Measurements from ENCODE around the gene BCO2.
A peak's percentile ranks its signal among the peaks of the same experiment; 100 is the strongest.

The BCO2 gene

DNA sequence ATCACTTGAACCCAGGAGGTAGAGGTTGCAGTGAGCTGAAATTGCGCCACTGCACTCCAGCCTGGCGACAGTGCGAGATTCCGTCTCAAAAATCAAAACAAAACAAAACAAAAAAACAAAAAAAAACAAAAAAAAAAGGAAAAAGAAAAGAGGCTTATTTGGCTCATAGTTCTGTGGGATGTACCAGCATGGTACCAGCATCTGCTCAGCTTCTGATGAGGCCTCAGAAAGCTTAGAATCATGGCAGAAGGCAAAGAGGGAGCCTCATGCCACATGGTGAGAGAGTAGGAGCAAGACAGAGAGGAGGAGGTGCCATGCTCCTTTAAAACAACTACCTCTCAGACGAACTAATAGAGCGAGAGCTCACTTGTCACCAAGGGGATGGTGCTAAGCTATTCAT is 40.3 kb downstream of the BCO2 start:
- no peaks in the 10 kb centered on the region for H3K36me3 ChIP-seq (ENCODE audit: control insufficient read depth in 1 of 2, insufficient read depth in 2 of 2, low read length in 2 of 2)
- H4K91ac ChIP-seq (ENCODE audit: low read depth, low read length), result no peak overlapping the region
- no peaks in the 10 kb centered on the region for H3K9me3 ChIP-seq (ENCODE audit: insufficient read depth, low read depth, low read length)
- H2AFZ ChIP-seq (ENCODE audit: insufficient read depth, low read length, poor library complexity), result no peak overlapping the region
- H3K27ac ChIP-seq (ENCODE audit: low read depth, low read length), result no peak overlapping the region
- DNase-seq, result peak; percentile 50 to 63
- H3K23ac ChIP-seq (ENCODE audit: low read length), result no peak overlapping the region
- H3K9ac ChIP-seq (ENCODE audit: low read length), result no peak overlapping the region
- no peaks in the 10 kb centered on the region for H3K27me3 ChIP-seq (ENCODE audit: insufficient read depth, low read length)
- H4K12ac ChIP-seq (ENCODE audit: low read depth, low read length), result no peak overlapping the region
- peaks cover 6% of the 10 kb centered on the region for H3K79me1 ChIP-seq (ENCODE audit: low read length)
- no peak overlapping the region for H3K14ac ChIP-seq (ENCODE audit: low read length)
- peak overlapping the region; percentile 5 for H2BK5ac ChIP-seq (ENCODE audit: low read depth, low read length, poor library complexity)
- H3K4me3 ChIP-seq (ENCODE audit: low read depth, low read length), result no peak overlapping the region
- H3K4ac ChIP-seq (ENCODE audit: low read depth, low read length), result no peak overlapping the region
- no peak overlapping the region for H4K8ac ChIP-seq (ENCODE audit: low read depth, low read length)
- no peak overlapping the region for H2AK5ac ChIP-seq (ENCODE audit: low read length)
- no peak overlapping the region for H3K18ac ChIP-seq (ENCODE audit: low read length)
- no peaks in the 10 kb centered on the region for H3K79me2 ChIP-seq (ENCODE audit: control insufficient read depth, insufficient read depth, low read length, poor library complexity)
- peaks cover 3 to 5% of the 10 kb centered on the region in 2 experiments for H3K4me1 ChIP-seq (ENCODE audit: control insufficient read depth in 1 of 2, insufficient read depth in 2 of 2, low read length in 2 of 2)
- H3K4me2 ChIP-seq (ENCODE audit: low read length), result no peak overlapping the region
- no CpG with 5 or more reads among the region's 6 CpGs for WGBS (ENCODE audit: extremely low coverage, insufficient coverage, insufficient read length)
- no peak overlapping the region for H2BK120ac ChIP-seq (ENCODE audit: insufficient read depth, low read length, poor library complexity)
- no peak overlapping the region for H2BK12ac ChIP-seq (ENCODE audit: low read length)

- Histone ChIP-seq H3K9ac (ENCODE audit: low read length) (no peak overlapping the region), H3K4me1 (ENCODE audit: control insufficient read depth in 1 of 2, insufficient read depth in 2 of 2, low read length in 2 of 2) (peaks cover 6 to 12% of the 10 kb centered on the region in 2 experiments), H2BK120ac (ENCODE audit: insufficient read depth, low read length, poor library complexity) (no peak overlapping the region), H2AK5ac (ENCODE audit: low read length) (no peak overlapping the region), H3K79me1 (ENCODE audit: low read length) (peaks cover 13% of the 10 kb centered on the region), H3K4ac (ENCODE audit: low read depth, low read length) (no peak overlapping the region), H3K9me3 (ENCODE audit: insufficient read depth, low read depth, low read length) (no peaks in the 10 kb centered on the region), H3K4me2 (ENCODE audit: low read length) (no peak overlapping the region), H3K79me2 (ENCODE audit: control insufficient read depth, insufficient read depth, low read length, poor library complexity) (peaks cover 3% of the 10 kb centered on the region), H3K27ac (ENCODE audit: low read depth, low read length) (no peak overlapping the region), H3K36me3 (ENCODE audit: control insufficient read depth in 1 of 2, insufficient read depth in 2 of 2, low read length in 2 of 2) (no peaks in the 10 kb centered on the region), H3K4me3 (ENCODE audit: low read depth, low read length) (no peak overlapping the region), H2AFZ (ENCODE audit: insufficient read depth, low read length, poor library complexity) (no peak overlapping the region), H4K8ac (ENCODE audit: low read depth, low read length) (no peak overlapping the region), H3K27me3 (ENCODE audit: insufficient read depth, low read length) (no peaks in the 10 kb centered on the region), H3K23ac (ENCODE audit: low read length) (no peak overlapping the region), H4K91ac (ENCODE audit: low read depth, low read length) (no peak overlapping the region), H2BK5ac (ENCODE audit: low read depth, low read length, poor library complexity) (no peak overlapping the region), H2BK12ac (ENCODE audit: low read length) (no peak overlapping the region), H4K12ac (ENCODE audit: low read depth, low read length) (no peak overlapping the region), H3K14ac (ENCODE audit: low read length) (no peak overlapping the region), H3K18ac (ENCODE audit: low read length) (no peak overlapping the region)
- DNase-seq, result no peak
- no CpG with 5 or more reads among the region's 1 CpG for WGBS (ENCODE audit: extremely low coverage, insufficient coverage, insufficient read length)
Measured at GRCh38 chr11:112216561-112217105, 41.3 kb downstream of the BCO2 start.

GRCh38 chr11:112219476-112220232 is 44.3 kb downstream of the BCO2 start:
- no peak overlapping the region for H3K9ac ChIP-seq (ENCODE audit: low read length)
- no peak overlapping the region for H3K27ac ChIP-seq (ENCODE audit: low read depth, low read length)
- H2BK120ac ChIP-seq (ENCODE audit: insufficient read depth, low read length, poor library complexity), result peak overlapping the region; percentile 84
- peak overlapping the region; percentile 68 for H2BK5ac ChIP-seq (ENCODE audit: low read depth, low read length, poor library complexity)
- no peaks in the 10 kb centered on the region for H3K36me3 ChIP-seq (ENCODE audit: control insufficient read depth in 1 of 2, insufficient read depth in 2 of 2, low read length in 2 of 2)
- H3K4me3 ChIP-seq (ENCODE audit: low read depth, low read length), result no peak overlapping the region
- H3K23ac ChIP-seq (ENCODE audit: low read length), result no peak overlapping the region
- no peak overlapping the region for H2AFZ ChIP-seq (ENCODE audit: insufficient read depth, low read length, poor library complexity)
- peak overlapping the region; percentile 88 for H4K91ac ChIP-seq (ENCODE audit: low read depth, low read length)
- no peaks in the 10 kb centered on the region for H3K9me3 ChIP-seq (ENCODE audit: insufficient read depth, low read depth, low read length)
- H3K4me1 ChIP-seq (ENCODE audit: control insufficient read depth in 1 of 2, insufficient read depth in 2 of 2, low read length in 2 of 2), result peaks cover 12 to 19% of the 10 kb centered on the region in 2 experiments
- peak overlapping the region; percentile 60 for H2AK5ac ChIP-seq (ENCODE audit: low read length)
- peaks cover 7% of the 10 kb centered on the region for H3K79me2 ChIP-seq (ENCODE audit: control insufficient read depth, insufficient read depth, low read length, poor library complexity)
- H2BK12ac ChIP-seq (ENCODE audit: low read length), result peak overlapping the region; percentile 98
- H3K4me2 ChIP-seq (ENCODE audit: low read length), result no peak overlapping the region
- peak; percentile 25 to 86 for DNase-seq
- peak overlapping the region; percentile 30 for H4K8ac ChIP-seq (ENCODE audit: low read depth, low read length)
- H3K18ac ChIP-seq (ENCODE audit: low read length), result peak overlapping the region; percentile 61
- H3K79me1 ChIP-seq (ENCODE audit: low read length), result peaks cover 26% of the 10 kb centered on the region
- H3K27me3 ChIP-seq (ENCODE audit: insufficient read depth, low read length), result no peaks in the 10 kb centered on the region
- no peak overlapping the region for H4K12ac ChIP-seq (ENCODE audit: low read depth, low read length)
- peak overlapping the region; percentile 80 for H3K4ac ChIP-seq (ENCODE audit: low read depth, low read length)
- H3K14ac ChIP-seq (ENCODE audit: low read length), result peak overlapping the region; percentile 46
- no CpG with 5 or more reads among the region's 7 CpGs for WGBS (ENCODE audit: extremely low coverage, insufficient coverage, insufficient read length)

- Histone ChIP-seq H2AFZ (ENCODE audit: insufficient read depth, low read length, poor library complexity) (peak overlapping the region; percentile 6), H3K27me3 (ENCODE audit: insufficient read depth, low read length) (no peaks in the 10 kb centered on the region), H3K9me3 (ENCODE audit: insufficient read depth, low read depth, low read length) (no peaks in the 10 kb centered on the region), H3K27ac (ENCODE audit: low read depth, low read length) (peak overlapping the region; percentile 93), H2BK120ac (ENCODE audit: insufficient read depth, low read length, poor library complexity) (peak overlapping the region; percentile 97), H2BK12ac (ENCODE audit: low read length) (peak overlapping the region; percentile 82), H3K79me2 (ENCODE audit: control insufficient read depth, insufficient read depth, low read length, poor library complexity) (peaks cover 11% of the 10 kb centered on the region), H2BK5ac (ENCODE audit: low read depth, low read length, poor library complexity) (peak overlapping the region; percentile 92), H4K91ac (ENCODE audit: low read depth, low read length) (peak overlapping the region; percentile 94), H4K12ac (ENCODE audit: low read depth, low read length) (no peak overlapping the region), H2AK5ac (ENCODE audit: low read length) (no peak overlapping the region), H3K4ac (ENCODE audit: low read depth, low read length) (peak overlapping the region; percentile 29), H4K8ac (ENCODE audit: low read depth, low read length) (peak overlapping the region; percentile 76), H3K23ac (ENCODE audit: low read length) (no peak overlapping the region), H3K9ac (ENCODE audit: low read length) (no peak overlapping the region), H3K79me1 (ENCODE audit: low read length) (peaks cover 32% of the 10 kb centered on the region), H3K4me1 (ENCODE audit: control insufficient read depth in 1 of 2, insufficient read depth in 2 of 2, low read length in 2 of 2) (peaks cover 15 to 21% of the 10 kb centered on the region in 2 experiments), H3K18ac (ENCODE audit: low read length) (no peak overlapping the region), H3K14ac (ENCODE audit: low read length) (peak overlapping the region; percentile 68), H3K4me2 (ENCODE audit: low read length) (no peak overlapping the region), H3K4me3 (ENCODE audit: low read depth, low read length) (no peak overlapping the region), H3K36me3 (ENCODE audit: control insufficient read depth in 1 of 2, insufficient read depth in 2 of 2, low read length in 2 of 2) (no peaks in the 10 kb centered on the region)
- WGBS (ENCODE audit: extremely low coverage, insufficient coverage, insufficient read length), result no CpG with 5 or more reads among the region's 3 CpGs
- DNase-seq, result peak in 1 of 2 donors; percentile 44
Measured at GRCh38 chr11:112221274-112221835, 46.0 kb downstream of the BCO2 start.
